HepG2 (cell line): ENCODE results near the gene RPL18.

Experiments used
- CTCF ChIP-seq: sonication (generic); formaldehyde crosslinking; IDR thresholded peaks from 2 replicates; pipeline ENCODE4 v1.5.0; 2020; ENCODE audit warnings: mild to moderate bottlenecking, missing genetic modification reagents, moderate library complexity
- EZH2 ChIP-seq: conservative IDR thresholded peaks from 2 replicates; pipeline ENCODE4 v1.6.1; 2012; ENCODE audit warnings: mild to moderate bottlenecking, low read depth, low read length, moderate library complexity
- MYC ChIP-seq: sonication (generic); formaldehyde crosslinking; IDR thresholded peaks from 2 replicates; pipeline ENCODE4 v1.9.0; 2021; ENCODE audit warnings: missing genetic modification reagents, borderline replicate concordance
- POLR2A ChIP-seq, 2 experiments: IDR thresholded peaks; 2 replicates each; pipeline ENCODE4 v1.6.1; 2011; ENCODE audit warnings: low read depth in 2 of 2, low read length in 2 of 2, mild to moderate bottlenecking in 1 of 2, moderate library complexity in 1 of 2; ENCODE audit not compliant: insufficient read depth in 1 of 2
- ZBTB33 ChIP-seq: sonication (generic); formaldehyde crosslinking; IDR thresholded peaks from 2 replicates; pipeline ENCODE4 v1.4.0; 2020; ENCODE audit warnings: missing genetic modification reagents
- TF ChIP-seq, protein P1 (sequence below): IDR thresholded peaks from 2 replicates; pipeline ENCODE4 v1.6.1; 2012; ENCODE audit warnings: inconsistent platforms

DNA sequence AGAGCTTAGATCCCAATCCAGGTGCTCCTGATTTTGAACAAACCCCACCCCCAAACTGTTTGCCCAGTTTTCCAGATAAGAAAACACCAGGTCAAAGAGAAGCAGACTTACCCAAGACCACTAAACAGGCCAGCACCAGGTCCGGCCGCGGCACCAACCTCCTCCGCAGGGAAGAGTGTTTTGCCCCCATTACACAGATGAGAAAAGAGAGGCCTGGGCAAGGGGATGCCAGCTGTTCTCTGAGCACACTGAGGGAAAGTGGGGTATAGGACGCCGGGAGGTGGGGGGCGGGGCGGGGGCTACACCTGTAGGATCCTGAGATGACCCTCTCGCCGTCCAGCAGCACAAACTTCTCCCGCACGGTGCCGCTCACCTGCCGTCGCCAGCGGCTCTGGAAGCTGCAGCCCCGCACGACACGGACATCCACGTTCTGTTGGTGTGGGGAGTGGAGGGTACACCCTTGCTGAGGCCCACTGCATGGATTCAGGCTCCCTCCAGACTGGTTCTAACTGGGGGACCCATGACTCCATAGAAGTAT lies 9.3 kb downstream of the RPL18 start:
- no peak for TF ChIP-seq POLR2A (IDR thresholded peaks at IDR 0.05; ENCODE audit: insufficient read depth in 1 of 2, low read depth in 2 of 2, low read length in 2 of 2)
- no peak for TF ChIP-seq EZH2
- TF ChIP-seq ZBTB33 (CRISPR knock-in tag) = no peak
- no peak for TF ChIP-seq MYC
- TF ChIP-seq, protein P1, sequence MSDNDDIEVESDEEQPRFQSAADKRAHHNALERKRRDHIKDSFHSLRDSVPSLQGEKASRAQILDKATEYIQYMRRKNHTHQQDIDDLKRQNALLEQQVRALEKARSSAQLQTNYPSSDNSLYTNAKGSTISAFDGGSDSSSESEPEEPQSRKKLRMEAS = no peak
- TF ChIP-seq CTCF (CRISPR knock-in tag) = no peak
